Smooth muscle cell of the brain vasculature (primary cell): ENCODE measurements around the gene CFAP46.

Source experiments
- DNase-seq: peaks from one replicate; pipeline ENCODE4 v3.0.0-alpha.2; 2012; ENCODE audit warnings: low read depth, low spot score

The CFAP46 gene

DNA sequence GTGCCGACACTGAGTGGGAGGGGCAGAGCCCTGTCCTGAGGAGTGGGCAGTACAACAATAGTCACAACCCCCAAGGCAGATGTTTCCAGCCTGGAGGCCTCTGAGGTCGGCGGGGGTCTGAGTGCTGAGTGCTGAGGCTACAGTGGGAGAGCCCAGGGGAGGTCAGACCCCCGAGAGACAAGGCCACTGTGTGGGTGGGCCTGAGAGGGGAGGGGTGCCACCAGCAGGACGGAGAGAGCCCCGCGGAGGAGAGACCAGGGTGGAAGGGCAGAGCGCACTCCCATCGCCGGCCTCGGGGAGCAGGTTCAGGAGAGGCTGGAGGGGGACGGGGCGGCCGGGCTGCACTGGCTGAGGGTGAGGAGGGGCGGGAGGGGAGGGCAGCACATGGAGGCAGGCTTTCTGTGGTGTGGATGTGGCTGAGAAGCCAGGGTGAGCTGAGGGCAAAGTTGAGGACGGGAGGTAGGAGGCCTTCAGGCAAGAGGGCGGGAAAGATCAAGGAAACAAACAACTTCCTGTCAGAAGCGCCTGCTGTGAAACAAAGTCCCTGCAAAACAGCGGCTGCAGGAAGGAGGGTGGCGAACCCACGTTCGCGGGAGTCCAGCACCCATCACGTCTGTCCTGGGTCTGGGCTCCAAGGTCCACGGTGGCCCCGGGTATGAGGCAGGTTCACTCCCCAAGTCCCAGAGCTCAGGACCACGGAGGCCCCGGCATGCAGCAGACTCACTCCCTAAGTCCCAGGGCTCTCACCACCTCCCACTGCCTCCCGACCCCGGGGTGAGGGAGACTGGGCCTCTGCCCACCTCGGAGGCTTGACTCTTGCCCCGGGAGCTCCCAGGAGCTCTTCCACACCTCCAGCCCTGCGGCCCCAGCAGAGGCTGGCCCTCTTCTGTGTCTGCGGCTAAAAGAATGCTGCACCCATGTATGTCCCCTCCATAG lies 79.6 kb downstream of the CFAP46 start:
- no peak for DNase-seq

DNA sequence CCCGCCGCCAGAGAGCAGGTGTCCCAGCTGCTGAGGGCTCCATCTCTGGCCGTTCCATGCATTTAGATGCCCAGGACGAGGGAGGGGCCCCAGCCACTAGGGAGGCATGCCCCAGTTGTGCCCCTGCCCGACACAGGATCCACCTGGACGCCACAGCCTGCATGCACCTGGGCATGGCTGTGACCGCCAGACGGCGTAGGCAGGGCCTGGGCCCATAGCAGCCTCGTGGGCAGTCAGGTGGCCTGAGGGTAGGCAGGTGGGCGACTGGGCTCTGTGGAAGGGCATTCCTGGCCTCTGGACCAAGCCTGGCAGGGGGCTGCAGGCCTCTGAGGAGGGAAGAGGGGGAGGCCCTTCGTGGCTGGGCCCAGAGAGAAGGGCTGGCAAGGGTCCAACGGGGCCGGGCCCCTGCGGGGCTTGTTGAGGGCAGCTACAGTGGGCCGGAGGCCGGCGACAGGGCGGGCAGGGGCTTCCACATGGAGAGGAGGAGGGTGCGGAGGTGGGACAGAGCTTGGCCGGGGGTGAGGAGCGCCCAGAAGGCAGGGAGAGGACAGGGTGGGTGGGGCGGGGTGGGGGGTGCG lies 80.4 kb downstream of the CFAP46 start:
- DNase-seq = no peak

DNA sequence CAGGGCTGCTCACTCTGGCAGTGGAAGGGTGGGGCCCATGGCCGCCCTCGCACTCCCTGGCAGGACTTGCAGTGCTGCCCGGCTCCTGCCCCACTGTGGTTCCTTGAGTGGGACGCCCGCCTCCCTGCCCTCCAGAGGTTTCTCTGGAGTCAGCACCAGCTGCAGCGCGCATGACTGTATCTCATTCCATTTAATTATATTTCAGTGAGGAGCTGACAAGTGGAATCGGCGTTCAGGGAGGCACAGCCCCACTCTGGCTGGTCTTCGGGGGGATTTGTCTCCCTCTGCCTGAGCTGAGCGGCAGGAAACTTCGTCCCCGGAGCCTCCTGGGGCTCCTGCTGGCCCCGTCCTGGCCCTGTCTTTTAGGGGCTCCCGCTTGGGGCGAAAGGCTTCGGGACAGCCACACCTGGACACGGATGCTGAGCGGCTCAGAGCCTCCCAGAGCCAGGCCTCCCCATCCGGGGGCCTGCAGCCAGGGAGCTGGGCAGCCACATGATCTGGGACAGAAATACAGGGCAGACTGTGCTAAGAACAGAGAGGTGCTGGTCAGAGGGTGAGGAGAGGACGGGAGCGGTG lies 81.2 kb downstream of the CFAP46 start:
- DNase-seq = no peak

DNA sequence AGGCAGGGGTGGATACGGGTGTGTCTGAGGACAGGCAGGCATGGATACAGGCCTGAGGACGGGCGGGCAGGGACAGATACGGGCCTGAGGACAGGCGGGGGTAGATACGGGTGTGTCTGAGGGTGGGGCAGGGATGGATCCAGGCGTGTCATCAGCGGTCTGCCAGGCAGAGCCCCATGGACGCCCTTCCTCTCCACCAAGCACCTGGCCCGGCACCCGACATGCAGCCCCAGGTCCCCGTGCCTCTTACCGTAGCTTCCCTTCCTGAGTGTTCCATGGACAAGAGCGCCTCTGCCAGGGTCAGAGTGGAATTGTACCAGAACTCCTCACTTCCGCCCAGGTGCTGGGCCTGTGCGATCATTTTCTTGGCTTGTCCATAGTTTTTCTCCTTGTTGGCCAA lies 81.8 kb downstream of the CFAP46 start:
- no peak for DNase-seq

DNA sequence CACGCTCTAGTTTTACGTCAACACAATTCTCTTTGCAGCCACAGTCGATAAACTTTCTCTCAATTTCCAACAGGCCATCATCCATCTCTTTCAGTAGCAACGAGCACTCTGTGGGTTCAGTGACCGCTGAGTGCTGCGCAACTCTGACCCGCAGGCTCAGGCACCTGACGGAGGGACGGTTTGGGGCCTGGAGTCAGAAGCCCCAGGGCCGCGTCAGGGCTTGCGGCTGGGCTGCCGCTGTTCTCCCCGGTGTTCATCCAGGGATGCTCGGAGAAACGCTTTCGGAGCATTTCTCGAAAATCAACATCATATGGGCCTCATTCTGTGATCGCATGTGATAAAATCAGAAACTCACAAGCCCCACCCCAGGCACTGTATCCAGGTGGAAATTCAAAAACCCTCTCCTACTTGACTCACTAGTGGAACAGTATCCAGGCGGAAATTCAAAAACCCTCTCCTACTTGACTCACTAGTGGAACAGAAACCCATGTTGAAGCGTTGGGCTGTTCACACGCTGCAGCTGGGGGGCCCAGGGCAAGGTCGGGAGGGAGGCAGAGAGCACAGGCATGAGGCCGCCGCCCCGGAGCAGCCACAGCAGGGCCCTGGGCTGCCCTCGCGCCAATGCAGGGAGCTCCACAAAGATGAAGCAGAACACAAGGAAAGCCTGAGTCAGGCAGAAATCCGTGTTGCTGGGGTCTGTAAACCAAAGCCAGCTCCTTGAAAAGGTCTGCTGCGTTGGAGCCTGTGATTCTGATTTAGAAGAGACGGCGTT lies 83.1 kb downstream of the CFAP46 start:
- DNase-seq = no peak

DNA sequence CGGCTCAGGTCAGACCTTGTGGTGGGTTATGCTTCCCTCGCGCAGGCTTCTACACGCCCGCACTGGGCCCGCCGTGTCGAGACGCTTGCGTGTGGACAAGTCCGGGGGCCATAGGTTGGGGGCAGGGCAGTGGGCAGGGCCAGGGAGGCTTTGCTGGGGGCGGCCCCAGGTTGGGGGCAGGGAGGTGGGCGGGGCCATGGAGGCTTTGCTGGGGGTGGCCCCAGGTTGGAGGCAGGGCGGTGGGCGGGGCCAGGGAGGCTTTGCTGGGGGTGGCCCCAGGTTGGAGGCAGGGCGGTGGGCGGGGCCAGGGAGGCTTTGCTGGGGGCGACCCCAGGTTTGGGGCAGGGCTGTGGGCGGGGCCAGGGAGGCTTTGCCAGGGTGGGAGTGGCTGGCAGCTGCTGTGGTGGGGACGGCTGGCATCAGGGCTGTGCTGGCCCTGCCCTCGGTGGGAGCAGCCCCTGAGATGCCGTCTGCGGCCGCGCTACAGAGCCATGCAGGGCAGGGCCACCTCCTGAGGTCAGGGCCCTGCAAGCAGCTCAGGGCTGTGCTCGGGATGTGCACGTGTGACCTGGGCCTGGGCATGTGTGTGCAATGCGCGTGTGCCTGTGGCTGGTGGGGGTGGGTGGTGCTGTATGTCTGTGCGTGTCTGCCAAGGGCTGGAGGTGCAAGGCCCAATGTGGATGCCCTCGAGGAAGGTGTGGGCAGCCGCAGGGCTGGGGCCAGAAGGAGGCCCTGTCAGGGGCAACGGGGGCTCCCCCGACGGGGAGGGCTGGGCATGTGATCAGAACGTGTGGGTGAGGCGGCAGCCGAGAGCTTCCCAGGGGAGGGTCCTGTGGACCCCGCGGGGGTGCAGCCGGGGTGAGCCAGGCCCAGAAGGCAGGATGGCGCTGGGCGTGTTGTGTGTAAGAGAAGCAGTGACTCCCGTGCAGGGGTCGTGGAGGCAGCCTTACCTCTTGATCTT lies 84.0 kb downstream of the CFAP46 start:
- no peak for DNase-seq

DNA sequence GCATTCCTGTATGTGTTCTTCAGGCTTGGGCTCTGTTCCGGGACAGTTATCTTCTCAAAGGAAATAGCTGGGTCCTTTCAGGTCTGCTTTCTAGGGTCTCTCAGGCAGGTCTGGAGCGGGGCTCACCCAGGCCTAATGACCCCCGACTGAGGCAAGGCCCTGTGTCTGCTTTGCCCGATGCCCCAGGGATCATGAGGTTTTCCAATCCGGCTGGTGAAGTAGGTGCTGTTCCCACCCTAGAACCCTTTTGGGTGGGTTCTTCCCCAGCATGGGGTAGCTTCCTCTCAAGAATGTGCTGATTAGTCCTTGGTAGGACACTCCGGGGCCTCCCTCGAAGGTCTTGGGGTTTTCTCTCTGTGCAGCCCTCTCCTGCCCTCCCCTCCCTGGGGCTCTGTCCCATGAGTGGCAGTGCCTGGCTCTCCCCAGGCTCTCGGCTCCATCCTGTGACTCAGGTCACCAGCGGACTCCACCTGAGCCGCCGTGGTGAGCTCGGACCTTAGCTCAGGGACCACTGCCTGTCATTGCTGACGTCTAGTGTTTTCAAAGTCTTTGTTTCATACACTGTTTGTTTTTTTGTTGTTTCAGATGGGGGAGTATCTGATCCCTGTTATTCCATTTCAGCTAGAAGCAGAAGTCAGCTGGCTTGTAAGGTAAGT lies 85.4 kb downstream of the CFAP46 start:
- DNase-seq = no peak

DNA sequence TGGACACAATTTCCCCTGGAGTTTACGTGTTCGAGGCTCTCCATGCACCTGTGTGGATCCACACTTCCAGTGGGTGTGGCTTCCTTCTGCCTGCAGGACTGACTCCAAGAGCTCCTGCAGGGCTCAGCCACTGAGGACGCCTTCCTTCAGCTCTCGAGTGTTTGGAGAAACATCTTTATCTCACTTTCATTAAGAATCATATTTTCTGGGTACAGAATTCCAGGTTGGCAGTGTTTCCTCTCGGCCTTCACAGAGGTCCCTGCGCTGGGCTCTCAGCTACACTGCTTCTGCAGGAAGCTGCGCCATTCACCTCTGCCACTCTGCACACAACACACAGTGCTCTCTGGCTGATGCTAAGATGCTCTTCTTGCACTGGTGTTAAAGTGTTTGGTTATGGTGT lies 86.5 kb downstream of the CFAP46 start:
- no peak for DNase-seq

DNA sequence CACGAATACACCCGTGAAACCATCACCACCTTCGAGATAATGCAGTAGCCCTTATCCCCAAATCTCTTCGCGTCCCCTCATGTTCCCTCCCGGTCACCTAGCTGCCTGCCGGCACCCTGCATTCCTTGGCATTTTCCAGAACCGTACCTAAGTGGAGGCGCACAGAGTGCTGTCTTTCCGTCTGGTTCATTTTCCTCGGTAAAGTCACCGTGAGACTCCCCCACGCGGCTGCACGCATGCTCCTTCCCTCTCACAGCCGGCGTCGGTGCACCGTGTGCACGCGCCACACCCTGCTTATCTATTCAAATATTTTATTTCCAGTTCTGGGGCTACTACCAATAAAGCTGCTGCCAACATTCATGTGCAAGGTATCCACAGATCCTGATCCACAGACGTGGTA lies 90.9 kb downstream of the CFAP46 start:
- no peak for DNase-seq

DNA sequence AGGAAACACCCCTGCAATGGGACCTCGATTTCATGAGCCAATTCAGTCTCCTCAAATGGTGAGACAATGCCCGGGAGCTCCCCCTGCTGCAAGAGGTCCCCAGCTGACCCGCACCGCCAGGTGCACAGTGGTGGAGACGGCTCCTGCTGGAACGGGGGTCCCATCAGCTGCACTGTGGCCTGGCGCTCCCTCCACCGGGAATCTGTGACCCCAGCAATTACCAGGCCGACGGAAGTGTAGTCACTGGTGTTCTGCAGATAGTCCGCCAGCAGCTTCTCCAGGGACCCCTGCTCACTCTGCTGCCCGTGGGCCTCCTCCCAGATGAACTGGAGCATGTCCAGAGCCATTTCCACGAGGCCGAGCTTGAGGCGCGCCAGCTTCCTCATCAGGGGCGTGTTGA lies 91.5 kb downstream of the CFAP46 start:
- DNase-seq = no peak

DNA sequence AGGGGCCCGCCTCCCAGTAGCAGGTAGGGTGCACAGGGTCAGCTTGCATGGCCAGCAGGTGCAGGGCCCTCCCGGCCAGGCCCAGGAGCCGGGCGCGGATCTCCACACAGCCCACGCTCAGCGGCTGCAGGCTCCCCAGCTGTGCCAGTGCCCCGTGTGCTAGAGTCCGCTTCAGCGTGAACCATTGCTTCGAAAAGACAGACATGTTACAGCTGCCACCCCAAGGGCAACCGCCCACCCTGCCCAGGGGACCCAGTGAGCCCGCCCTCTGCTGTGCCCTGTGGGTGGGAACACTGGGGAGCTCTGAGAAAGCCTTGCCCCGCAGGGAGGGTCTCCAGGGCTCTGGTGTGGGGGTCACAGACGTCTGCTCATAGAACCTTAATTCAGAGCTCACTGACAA lies 92.1 kb downstream of the CFAP46 start:
- DNase-seq = no peak

DNA sequence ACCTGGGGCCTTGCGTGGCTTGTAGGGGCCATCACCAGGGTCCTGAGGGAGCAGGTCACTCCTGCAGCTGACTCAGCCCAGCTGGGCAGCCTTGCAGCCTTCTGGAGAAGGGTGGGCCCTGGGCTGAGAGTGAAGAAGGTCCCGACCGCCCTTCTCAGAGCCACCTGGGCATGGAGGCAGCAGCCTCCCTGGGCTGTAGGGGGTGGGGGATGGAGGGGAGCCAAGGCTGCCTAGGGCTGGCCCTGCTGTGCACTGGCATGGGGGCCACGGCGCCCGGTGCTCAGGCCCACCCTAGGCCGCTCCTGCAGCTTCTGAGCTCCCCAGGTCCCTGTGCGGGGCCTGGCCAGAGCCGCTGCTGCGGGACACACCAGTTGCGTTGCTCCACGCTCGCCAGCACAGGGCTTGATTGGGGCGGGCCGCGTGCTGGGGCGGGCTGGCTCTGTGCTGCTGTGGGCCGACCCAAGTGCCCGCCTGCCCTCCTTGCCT lies 92.8 kb downstream of the CFAP46 start:
- no peak for DNase-seq

DNA sequence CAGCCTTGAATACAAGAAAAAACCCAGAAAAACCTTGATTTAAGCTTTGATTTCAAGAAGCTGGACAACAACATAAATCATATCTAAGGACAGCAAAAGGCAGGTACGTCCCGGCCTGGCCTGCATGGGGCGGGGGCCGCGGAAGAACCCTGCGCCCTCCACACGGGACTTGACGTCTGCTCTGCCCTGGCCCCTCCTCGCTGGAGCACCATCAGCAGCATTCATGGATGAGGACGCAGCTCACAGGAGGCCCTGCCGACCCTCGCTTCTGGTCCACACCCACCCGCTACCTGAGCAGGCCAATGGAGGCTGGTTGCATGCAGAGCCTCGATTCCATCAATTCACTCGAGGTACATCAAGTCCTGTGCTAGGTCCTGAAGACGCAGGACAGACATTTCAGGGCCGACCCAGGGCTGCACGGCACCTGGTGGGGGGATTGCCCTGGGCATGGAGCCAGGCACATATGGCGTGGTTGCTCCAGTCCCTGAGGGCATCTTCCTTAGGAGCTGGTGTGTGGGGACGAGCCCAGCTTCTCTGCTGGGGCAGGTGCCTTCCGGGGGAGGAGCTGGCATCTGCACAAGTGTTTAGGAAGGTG lies 93.3 kb downstream of the CFAP46 start:
- DNase-seq = no peak

DNA sequence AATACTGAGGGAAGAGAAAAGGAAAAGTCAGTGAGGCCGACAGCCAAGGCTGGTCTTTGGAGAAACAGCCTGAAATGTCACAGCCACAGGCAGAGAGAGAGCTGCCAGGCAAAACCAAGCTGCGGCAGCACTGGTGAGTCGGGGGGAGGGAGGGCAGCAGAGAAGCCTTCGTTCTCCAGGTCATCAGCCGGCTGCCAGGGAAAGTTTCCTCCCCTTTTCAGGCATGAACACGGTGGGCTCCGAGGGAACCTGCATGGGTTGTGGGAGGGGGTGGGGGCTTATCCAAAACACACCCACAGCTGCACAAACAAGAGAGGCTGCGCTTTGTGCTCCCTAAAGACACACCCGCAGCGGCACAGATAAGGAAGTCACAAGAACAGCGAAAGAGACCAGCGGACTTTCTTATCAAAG lies 94.1 kb downstream of the CFAP46 start:
- no peak for DNase-seq

DNA sequence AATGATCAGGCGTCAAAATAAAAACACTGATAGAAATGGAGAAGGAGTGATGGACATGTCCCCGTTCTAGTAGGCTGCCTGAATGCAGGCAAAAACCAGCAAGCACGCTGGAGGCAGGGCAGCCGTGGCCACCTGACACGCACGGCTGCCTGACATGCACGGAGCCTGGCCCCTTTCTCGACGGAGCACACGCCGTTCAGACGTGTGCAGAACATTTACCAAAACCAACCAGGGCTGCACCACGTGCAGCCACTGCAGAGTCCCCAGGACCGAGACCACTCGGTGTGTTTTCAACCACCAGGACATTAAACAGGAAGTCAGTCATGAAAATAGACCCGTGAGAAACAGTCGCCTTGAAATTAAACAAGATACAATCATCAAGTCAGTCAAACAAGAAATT lies 94.5 kb downstream of the CFAP46 start:
- no peak for DNase-seq

DNA sequence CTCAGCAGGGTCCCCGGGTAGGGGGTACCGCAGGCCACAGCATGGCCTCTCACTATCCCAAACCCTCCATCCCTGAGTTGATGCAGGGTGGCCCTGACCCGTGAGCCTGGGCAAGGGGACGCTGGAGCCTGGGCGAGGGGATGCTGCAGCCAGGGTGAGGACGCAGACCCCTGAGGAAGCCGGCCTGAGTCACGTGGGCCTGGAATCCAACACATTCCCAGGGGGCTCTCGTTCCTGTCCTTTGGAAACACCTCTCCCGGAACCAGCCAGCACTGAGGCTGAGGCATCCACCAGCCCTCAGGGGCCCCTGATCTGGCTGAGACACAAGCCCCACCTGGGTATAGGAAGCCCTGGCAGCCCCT lies 95.0 kb downstream of the CFAP46 start:
- DNase-seq = no peak

DNA sequence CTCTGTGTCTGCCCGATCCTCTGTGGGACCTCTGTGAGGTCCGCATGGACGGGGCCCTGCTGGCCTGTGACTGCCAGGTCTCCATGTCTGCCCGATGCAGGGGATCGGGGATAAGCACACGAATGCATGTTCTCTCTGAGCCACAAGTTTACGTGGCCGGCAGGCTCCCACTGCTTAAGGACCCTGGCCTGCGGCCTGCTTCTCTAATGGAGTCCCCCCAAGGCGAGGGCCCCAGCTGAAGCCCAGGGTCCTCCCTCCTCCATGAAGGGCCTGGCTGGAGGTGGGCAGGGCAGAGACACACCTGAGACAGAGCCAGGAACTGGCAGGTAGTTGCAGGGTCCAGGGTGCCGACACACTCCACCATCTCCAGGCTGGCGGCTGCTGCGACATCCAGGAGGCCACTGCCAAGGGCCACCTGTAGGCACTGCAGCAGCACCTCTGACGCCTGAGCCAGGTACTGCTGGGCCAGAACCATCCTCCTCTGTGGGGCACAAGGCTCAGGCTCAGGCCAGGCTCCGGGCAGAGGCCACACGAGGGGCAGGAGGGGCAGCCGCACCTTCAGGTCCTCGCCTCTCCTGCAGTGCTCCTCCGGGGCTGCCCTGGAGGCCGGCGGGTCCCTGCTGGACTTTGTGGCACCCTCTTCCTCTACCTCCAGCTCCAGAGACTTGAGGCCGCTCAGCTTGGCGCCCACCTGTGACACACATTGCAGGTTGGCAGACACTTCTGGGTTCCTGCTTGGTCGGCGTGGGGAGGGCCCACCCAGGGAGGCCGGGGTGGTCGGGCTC lies 95.5 kb downstream of the CFAP46 start:
- DNase-seq = no peak

DNA sequence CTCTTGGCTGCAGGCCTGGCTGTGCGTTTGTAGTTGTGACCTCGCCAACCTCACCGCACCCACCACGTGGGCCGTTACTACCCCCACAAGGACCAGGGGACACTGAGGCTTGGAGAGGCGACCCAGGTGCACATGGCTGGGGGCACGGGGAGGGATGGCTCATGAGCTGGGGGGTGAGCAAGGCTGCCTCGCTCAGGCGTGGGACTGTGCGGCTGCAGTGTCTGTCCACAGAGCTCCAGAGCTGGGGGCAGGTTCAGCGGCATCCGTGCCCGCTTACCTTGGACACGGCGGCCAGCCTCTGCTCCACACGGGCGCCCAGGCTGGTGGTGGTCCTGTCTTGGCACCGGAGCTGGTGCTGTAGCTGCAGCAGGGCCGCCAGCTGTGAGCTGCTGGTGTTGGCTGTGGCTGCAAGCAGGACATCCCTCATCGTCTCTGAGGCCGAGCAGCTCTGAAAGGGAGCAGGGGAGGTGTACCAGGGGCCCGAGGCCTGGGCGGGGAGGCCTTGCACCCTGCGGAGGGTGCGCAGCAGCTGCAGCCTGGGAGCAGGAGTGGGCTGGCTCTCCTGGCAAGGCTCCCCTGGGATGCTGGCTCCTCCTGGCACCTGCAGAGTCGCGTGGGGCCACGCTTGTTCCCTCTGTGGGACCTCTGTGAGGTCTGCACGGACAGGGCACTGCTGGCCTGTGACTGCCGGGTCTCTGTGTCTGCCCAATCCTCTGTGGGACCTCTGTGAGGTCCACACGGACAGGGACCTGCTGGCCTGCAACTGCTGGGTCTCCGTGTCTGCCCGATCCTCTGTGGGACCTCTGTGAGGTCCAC lies 96.4 kb downstream of the CFAP46 start:
- DNase-seq = no peak
